Upper lobe of right lung (tissue), 1 donor: ENCODE measurements around the gene SPINK9. TPM values are rescaled to one million over a fixed set of nuclear protein-coding genes. Genes with fewer than 3 reads are reported as not detected.

Experiments used
- ATAC-seq: fragments of 200-7000 bp; cut with Tn5 transposase; one replicate; pipeline ENCODE4 v1.9.1; 2020; ENCODE audit warnings: mild to moderate bottlenecking, moderate library complexity
- DNase-seq: peaks from one replicate; pipeline ENCODE4 v3.0.0-alpha.2; 2020
- H3K27ac ChIP-seq: fragments of 200-600 bp; one replicate; pipeline ENCODE4 v1.8.0; 2022
- H3K27me3 ChIP-seq: fragments of 200-600 bp; one replicate; pipeline ENCODE4 v1.8.0; 2022; ENCODE audit warnings: mild to moderate bottlenecking
- H3K36me3 ChIP-seq: fragments of 200-600 bp; one replicate; pipeline ENCODE4 v1.8.0; 2022
- H3K4me1 ChIP-seq: fragments of 200-600 bp; one replicate; pipeline ENCODE4 v1.8.0; 2022
- H3K4me3 ChIP-seq: fragments of 200-600 bp; one replicate; pipeline ENCODE4 v1.8.0; 2022; ENCODE audit warnings: mild to moderate bottlenecking
- H3K9me3 ChIP-seq: fragments of 200-600 bp; one replicate; pipeline ENCODE4 v1.8.0; 2022
- intact Hi-C: fragments of 100-400 bp; cut with DNase I; formaldehyde crosslinking; loops from one replicate; pipeline ENCODE4 v1.11.0; 2022
- total RNA-seq: library from RNA; stranded (reverse); fragmentation: NEBNext Ultra II Directional; extraction: Animal tissue kit (Norgen Biotek cat#: 25700); gene quantifications from one replicate; pipeline ENCODE4 v1.2.1, GENCODE V29; 2021
- TF ChIP-seq, protein P1 (sequence below): fragments of 200-600 bp; IDR thresholded peaks from one replicate; pipeline ENCODE4 v1.8.0; 2022; ENCODE audit warnings: antibody characterized with exemption
- donor health status: DM: no; HTN: yes; CAD: no; lungs with severe emphysema.

Gene SPINK9
- total RNA-seq, 1 donor from 2014 or later, result not detected

- DNase-seq (no peak), ATAC-seq (no peak)
- TF ChIP-seq, protein P1, sequence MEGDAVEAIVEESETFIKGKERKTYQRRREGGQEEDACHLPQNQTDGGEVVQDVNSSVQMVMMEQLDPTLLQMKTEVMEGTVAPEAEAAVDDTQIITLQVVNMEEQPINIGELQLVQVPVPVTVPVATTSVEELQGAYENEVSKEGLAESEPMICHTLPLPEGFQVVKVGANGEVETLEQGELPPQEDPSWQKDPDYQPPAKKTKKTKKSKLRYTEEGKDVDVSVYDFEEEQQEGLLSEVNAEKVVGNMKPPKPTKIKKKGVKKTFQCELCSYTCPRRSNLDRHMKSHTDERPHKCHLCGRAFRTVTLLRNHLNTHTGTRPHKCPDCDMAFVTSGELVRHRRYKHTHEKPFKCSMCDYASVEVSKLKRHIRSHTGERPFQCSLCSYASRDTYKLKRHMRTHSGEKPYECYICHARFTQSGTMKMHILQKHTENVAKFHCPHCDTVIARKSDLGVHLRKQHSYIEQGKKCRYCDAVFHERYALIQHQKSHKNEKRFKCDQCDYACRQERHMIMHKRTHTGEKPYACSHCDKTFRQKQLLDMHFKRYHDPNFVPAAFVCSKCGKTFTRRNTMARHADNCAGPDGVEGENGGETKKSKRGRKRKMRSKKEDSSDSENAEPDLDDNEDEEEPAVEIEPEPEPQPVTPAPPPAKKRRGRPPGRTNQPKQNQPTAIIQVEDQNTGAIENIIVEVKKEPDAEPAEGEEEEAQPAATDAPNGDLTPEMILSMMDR, result no peak
- Histone ChIP-seq H3K4me1 (no peaks in the 10 kb centered on the region), H3K27me3 (no peaks in the 10 kb centered on the region), H3K4me3 (no peak overlapping the region), H3K9me3 (no peaks in the 10 kb centered on the region), H3K36me3 (no peaks in the 10 kb centered on the region), H3K27ac (no peak overlapping the region)
- intact Hi-C loops, result no loop called here
Observed at GRCh38 chr5:148372893-148373292, 37.5 kb downstream of the SPINK9 start.

DNA sequence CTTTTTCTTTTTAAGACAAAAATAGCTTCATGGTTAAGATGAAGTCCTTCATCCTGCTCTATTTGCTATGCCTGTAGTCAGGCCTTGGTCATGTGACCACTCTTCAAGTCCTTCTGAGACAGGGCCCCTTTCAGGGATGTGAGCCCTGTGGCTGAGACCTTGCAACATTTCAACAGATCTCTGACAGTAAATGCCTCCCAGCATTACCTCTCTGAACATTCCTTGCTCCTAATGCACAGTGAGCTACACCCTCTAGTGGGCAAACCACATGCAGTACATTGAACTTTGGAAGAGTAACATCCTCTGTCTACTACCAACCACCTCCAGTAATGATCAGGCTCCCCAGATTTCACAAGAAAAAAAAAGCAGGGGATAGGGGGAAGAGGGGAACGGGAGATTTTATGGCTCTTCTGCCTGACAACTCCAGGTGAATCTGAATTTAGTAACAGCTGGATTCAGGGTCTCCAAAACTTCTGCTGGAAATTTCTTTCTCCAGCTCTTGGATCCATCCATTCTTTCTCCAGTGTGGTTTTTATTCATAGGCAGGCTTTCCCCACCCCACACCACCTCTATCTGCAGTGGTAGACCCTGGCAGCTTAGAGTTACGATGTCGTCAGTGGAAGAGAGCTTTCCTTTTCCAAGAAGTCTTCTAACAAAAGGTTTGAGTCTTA, 39.5 kb downstream of the SPINK9 start:
- Histone ChIP-seq H3K9me3 (no peaks in the 10 kb centered on the region), H3K27me3 (no peaks in the 10 kb centered on the region), H3K4me3 (no peak overlapping the region), H3K4me1 (no peaks in the 10 kb centered on the region), H3K27ac (no peak overlapping the region), H3K36me3 (no peaks in the 10 kb centered on the region)
- DNase-seq (peak; percentile 56), ATAC-seq (peak; percentile 98)
- intact Hi-C loops, result no loop called here
- TF ChIP-seq, protein P1, result peak; percentile 71

DNA sequence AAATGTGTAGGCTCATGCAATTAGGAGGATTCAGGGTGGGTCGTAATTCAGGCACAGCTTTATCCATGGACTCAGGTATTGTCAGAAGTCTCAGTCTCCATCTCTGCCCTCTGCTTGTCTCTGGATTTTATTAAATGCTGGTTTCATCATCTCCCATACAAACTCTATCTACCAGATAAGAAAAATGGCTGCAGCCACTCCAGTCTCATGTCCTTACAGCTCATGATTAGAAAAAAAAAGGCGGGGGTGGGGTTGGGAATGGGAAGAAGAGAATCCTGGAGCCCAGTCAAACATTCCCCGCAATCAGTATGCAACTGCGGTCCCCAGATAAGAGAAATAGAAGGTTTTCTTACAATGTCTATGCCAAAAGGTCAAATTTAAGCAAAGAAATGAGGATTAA, 40.8 kb downstream of the SPINK9 start:
- Histone ChIP-seq H3K4me1 (no peaks in the 10 kb centered on the region), H3K27ac (no peak overlapping the region), H3K9me3 (no peaks in the 10 kb centered on the region), H3K27me3 (no peaks in the 10 kb centered on the region), H3K4me3 (no peak overlapping the region), H3K36me3 (no peaks in the 10 kb centered on the region)
- intact Hi-C loops, result no loop called here
- DNase-seq (no peak), ATAC-seq (no peak)
- TF ChIP-seq, protein P1, result no peak

DNA sequence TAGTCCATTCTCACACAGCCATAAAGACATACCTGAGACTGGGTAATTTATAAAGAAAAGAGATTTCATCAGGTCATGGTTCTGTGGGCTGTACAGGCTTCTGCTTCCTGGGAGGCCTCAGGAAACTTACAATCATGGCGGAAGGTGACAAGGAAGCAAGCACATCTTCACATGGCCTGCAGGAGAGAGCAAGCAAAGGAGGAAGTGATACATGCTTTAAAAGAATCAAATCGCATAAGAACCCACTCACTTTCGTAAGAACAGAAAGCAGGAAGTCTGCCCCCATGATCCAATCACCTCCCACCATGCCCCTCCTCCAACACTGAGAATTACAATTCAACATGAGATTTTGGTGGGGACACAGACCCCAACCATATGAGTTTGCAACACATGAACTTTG, 43.3 kb downstream of the SPINK9 start:
- H3K36me3 ChIP-seq, result no peaks in the 10 kb centered on the region
- ATAC-seq (no peak), DNase-seq (no peak)
- peaks cover 8% of the 10 kb centered on the region for H3K4me1 ChIP-seq
- TF ChIP-seq, protein P1, result no peak
- H3K27ac ChIP-seq, result peak overlapping the region; percentile 4
- H3K27me3 ChIP-seq, result no peaks in the 10 kb centered on the region
- H3K9me3 ChIP-seq, result no peaks in the 10 kb centered on the region
- intact Hi-C loops, result no loop called here
- no peak overlapping the region for H3K4me3 ChIP-seq

DNA sequence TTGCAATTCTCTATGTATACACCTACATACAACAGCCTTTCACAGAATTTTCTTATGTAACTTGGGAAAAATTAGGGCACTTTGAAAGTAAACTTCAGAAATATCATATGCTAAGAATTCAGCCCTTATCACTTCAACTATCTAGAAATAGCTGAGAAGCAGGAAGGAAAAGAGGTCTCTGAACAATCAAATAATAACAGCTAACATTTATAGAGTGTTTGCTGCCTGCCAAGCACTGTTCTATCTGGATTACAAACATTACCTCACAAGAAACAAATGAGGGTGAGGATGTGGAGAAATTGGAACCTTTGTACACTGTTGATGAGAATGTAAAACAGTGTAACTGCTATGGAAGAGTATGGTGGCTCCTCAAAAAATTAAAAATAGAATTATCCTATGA, 44.0 kb downstream of the SPINK9 start:
- Histone ChIP-seq H3K27ac (peak overlapping the region; percentile 4), H3K4me1 (peaks cover 8% of the 10 kb centered on the region), H3K27me3 (no peaks in the 10 kb centered on the region), H3K4me3 (no peak overlapping the region), H3K36me3 (no peaks in the 10 kb centered on the region), H3K9me3 (no peaks in the 10 kb centered on the region)
- ATAC-seq (no peak), DNase-seq (no peak)
- TF ChIP-seq, protein P1, result no peak
- intact Hi-C loops, result no loop called here

GRCh38 chr5:148381906-148382305, 46.5 kb downstream of the SPINK9 start:
- intact Hi-C loops, result no loop called here
- H3K4me1 ChIP-seq, result peaks cover 32% of the 10 kb centered on the region
- TF ChIP-seq, protein P1, result no peak
- DNase-seq (no peak), ATAC-seq (no peak)
- peak overlapping the region; percentile 88 for H3K4me3 ChIP-seq
- H3K9me3 ChIP-seq, result no peaks in the 10 kb centered on the region
- H3K27me3 ChIP-seq, result no peaks in the 10 kb centered on the region
- peak overlapping the region; percentile 92 for H3K27ac ChIP-seq
- H3K36me3 ChIP-seq, result no peaks in the 10 kb centered on the region
